ENCODE results near the gene IPO13.

IPO13 gene

DNA sequence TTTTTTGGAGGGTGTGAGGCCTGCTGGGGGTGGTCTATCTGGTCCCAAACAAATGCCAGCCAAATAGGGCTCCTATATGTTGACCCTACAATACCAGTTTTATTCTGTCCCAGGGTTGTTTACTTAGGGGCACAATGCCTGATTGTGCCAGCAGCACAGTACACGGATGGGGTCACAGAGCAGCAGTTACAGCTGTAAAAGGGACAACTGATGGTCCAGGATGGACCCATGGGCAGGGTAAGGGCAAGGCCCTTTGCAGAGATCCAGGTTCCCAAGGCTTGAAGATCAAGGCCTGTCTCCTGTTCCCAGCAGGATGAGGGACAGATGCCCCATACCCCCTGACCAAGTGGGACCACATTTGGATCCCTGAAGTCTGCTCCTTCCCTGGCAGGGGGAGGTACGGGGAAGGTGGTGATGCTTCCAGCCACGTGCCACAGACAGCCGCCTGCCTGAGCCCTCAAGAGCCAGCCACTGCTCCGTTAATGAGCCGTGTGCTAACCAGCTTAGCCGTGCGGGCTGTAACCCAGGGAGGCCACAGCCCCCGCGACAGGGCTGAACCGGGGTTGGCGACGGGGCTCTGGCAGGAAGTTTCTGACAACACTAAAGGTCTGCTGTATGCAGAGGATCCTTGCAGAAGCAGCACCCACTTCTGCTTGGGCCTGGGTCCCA, 66.3 kb downstream of the IPO13 start:
- DNase-seq (ENCODE audit: low read depth), result no peak

DNA sequence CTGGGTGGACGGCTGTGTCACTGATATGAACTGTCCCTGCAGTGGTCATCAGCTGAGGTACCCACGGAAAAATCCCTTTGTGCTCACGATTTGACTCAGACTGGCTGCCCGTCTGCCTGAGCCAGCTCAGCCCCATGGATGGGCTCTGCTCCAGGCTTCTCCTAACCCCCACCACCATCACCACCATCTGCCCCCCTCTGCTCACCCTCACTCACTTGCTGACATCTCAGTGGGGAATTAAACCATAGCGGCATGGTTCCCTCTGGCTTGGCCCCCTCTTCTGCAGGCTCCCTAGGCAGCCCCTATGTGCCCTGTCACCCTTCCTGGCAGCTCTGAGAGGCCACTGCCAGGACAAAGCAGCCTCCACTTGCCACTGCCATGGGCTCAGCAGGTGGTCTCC, 67.2 kb downstream of the IPO13 start:
- no peak for DNase-seq (ENCODE audit: low read depth)

DNA sequence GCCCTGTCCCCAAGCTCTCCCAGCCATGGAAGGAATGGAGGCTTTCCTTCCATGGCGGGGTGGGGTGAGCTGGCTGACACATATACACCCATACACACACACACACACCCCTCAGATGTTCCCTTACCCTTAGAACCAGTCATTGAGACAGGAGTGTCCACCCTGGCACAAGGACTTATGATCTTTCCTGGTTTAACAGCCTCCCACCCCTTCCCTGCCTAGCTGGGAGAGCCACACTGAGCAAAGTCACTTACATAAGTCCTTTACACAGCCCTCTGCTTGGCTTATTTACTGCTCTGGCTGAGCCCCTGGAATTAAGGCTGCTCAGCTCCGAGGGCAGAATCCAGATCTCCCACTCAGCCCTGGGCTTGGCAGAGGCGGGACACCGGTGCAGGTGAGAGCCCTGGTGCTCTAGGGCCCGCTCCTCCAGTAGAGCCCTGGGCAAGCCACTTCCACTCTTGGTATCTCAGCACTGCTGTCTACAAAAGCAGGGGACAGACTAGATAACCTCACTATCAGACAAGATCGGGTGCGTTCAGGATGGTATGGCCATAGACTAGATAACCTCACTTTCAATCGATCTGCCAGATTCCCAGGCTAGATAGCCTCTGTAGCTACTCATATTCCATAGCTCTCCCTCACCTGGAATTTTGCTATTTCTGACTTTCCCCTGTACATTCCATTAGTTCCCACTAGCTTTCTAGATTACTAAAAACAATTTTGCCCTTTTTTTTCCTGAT, 67.8 kb downstream of the IPO13 start:
- no peak for DNase-seq (ENCODE audit: low read depth)

DNA sequence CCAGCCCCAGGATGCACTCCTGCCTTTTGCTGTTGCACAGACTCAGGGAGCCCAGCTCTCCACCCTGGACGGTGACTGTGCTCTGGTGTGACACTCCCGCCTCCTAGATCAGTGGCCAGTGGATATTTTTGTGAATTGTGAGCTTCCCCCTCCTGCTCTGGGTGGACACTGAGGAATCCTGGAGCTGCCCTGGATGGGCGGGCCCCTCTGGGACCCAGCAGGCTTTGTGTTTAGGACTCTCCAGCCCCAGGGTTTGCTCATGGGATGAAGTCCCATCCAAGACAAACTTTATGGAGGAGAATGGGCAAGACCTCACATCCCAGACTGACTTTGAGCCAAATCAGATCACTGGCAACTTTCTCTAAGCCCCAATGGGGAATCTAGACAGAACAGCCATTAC, 68.5 kb downstream of the IPO13 start:
- DNase-seq (ENCODE audit: low read depth), result no peak

DNA sequence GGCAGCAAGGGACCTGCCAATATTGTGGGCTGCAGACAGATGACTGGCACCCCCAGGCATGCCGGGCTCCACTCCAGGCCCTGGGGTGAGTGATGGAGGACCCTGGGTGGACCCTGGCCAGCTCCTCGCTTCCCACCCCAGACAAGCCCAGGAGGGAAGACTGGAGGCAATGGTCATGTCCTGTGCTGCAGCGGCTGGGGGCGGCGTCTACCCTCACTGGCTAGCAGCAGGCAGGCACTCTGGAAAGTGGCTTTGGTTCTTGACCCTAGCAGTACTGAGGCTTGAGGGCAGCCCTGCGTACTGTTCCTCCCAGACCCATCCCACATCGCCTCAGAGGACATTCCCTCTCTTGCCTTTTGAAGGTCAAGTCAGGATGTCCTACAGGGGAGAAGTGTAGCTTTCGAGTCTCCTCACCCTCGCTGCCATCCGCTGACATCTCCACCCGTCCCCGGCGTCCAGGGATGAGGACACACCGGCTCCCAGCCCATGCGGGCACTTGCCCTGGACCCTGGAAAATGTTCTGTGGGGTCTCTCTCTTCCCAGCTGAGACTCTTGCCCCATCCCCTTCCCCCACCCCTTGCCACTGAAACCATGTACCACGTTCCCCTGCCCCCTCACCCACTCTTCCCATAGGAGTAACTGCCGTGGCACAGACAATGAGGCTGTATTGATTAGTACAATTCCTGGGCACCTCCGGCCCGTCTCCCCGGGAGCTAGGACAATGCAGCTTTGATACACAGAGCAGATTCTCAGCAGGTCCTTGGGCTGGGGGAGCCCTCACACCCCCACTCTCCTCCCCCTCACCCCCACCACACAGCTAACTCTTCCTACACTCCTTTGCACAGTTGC, 69.5 kb downstream of the IPO13 start:
- DNase-seq (ENCODE audit: low read depth), result no peak

DNA sequence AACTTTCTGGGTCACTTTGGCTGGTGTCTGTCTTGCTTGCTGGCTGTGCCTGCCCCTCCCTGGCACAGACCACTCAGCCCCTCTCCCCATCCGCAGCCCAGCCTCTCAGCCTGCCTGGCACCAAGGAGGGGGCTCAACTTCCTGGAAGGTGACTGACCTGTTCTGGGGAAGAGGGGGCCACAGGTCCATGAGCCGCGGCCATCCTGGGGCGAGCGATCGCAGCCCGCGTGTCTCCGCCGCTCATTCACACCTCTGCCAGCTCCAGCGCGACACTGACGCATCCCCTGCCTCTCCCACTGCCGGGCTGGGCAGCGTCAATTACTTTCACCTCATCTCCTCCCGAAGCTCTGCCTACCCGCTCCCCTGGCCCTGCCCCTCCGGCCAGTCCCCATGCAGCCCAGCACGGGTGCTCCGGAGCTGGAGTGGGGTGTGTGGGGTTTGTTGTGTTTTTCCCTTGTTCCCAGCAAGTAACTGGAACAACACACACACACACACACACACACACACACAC, 70.2 kb downstream of the IPO13 start:
- no peak for DNase-seq (ENCODE audit: low read depth)
